Measurements from ENCODE around the gene KLK11.

DNA sequence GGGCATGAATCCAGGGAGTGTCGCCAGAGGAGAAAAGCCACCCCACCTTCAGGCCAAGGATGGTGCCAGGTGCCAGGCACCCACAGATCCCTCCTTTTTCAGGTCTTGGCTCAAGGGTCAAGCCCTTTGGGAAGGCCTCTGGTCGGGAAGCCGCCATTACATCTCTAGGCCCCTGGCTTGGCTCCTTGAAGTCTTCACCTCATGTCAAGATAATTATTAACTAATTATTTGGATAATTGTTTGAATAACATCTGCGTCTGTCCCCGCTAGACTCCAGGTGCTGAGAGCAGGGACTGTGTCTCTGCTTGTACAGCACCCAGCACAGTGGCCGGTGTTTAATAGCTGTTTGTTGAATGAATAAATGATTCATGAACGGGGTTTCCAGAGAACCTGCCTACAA, 37.2 kb upstream of the KLK11 start:
- TF ChIP-seq, protein P1, sequence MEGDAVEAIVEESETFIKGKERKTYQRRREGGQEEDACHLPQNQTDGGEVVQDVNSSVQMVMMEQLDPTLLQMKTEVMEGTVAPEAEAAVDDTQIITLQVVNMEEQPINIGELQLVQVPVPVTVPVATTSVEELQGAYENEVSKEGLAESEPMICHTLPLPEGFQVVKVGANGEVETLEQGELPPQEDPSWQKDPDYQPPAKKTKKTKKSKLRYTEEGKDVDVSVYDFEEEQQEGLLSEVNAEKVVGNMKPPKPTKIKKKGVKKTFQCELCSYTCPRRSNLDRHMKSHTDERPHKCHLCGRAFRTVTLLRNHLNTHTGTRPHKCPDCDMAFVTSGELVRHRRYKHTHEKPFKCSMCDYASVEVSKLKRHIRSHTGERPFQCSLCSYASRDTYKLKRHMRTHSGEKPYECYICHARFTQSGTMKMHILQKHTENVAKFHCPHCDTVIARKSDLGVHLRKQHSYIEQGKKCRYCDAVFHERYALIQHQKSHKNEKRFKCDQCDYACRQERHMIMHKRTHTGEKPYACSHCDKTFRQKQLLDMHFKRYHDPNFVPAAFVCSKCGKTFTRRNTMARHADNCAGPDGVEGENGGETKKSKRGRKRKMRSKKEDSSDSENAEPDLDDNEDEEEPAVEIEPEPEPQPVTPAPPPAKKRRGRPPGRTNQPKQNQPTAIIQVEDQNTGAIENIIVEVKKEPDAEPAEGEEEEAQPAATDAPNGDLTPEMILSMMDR (IDR thresholded peaks at IDR 0.05 in 2 of 3, conservative IDR thresholded peaks at IDR 0.05 in 1 of 3; ENCODE audit: control insufficient read depth in 2 of 3, extremely low read depth in 1 of 3, insufficient read depth in 1 of 3, low read depth in 3 of 3, low read length in 3 of 3), result no peak
- TF ChIP-seq RFX5 (IDR thresholded peaks at IDR 0.05; ENCODE audit: low read depth, low read length) (no peak), TCF3 (IDR thresholded peaks at IDR 0.05; ENCODE audit: borderline replicate concordance, insufficient read depth, low read depth, low read length) (no peak), EZH2 (IDR thresholded peaks at IDR 0.05; ENCODE audit: borderline replicate concordance, control insufficient read depth, low read depth, low read length) (no peak), GABPA (IDR thresholded peaks at IDR 0.05; ENCODE audit: low read depth) (no peak)
- TF ChIP-seq, protein P2, sequence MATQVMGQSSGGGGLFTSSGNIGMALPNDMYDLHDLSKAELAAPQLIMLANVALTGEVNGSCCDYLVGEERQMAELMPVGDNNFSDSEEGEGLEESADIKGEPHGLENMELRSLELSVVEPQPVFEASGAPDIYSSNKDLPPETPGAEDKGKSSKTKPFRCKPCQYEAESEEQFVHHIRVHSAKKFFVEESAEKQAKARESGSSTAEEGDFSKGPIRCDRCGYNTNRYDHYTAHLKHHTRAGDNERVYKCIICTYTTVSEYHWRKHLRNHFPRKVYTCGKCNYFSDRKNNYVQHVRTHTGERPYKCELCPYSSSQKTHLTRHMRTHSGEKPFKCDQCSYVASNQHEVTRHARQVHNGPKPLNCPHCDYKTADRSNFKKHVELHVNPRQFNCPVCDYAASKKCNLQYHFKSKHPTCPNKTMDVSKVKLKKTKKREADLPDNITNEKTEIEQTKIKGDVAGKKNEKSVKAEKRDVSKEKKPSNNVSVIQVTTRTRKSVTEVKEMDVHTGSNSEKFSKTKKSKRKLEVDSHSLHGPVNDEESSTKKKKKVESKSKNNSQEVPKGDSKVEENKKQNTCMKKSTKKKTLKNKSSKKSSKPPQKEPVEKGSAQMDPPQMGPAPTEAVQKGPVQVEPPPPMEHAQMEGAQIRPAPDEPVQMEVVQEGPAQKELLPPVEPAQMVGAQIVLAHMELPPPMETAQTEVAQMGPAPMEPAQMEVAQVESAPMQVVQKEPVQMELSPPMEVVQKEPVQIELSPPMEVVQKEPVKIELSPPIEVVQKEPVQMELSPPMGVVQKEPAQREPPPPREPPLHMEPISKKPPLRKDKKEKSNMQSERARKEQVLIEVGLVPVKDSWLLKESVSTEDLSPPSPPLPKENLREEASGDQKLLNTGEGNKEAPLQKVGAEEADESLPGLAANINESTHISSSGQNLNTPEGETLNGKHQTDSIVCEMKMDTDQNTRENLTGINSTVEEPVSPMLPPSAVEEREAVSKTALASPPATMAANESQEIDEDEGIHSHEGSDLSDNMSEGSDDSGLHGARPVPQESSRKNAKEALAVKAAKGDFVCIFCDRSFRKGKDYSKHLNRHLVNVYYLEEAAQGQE (IDR thresholded peaks at IDR 0.05; ENCODE audit: low read depth, low read length), result no peak
